ENCODE results near the gene OR56A5. TPM values are rescaled to one million over a fixed set of nuclear protein-coding genes. Genes with fewer than 3 reads are reported as not detected.

The OR56A5 gene
- total RNA-seq, 4 donors from 2014 or later = 0.84 TPM; not detected in 3

DNA sequence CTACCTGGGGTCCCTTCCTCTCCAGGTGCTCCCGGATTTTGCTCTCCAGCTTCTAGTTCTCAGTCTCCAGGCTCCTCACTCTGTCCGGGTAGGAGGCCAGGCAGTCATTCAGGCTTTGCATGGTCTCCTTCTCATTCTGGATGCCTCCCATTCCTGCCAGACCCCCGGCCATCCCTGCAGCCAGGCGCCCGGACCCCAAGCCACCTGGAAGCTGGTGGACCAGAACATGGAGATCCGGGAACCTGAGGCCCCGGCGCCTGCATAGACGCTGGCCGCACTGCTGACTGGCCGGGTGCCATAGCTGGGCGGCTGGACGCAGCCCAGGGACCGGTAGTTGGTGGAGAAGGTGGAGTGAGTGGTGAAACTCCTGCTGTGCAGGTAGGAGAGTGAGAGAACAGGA lies 26.5 kb upstream of the OR56A5 start:
- TF ChIP-seq, protein P1, sequence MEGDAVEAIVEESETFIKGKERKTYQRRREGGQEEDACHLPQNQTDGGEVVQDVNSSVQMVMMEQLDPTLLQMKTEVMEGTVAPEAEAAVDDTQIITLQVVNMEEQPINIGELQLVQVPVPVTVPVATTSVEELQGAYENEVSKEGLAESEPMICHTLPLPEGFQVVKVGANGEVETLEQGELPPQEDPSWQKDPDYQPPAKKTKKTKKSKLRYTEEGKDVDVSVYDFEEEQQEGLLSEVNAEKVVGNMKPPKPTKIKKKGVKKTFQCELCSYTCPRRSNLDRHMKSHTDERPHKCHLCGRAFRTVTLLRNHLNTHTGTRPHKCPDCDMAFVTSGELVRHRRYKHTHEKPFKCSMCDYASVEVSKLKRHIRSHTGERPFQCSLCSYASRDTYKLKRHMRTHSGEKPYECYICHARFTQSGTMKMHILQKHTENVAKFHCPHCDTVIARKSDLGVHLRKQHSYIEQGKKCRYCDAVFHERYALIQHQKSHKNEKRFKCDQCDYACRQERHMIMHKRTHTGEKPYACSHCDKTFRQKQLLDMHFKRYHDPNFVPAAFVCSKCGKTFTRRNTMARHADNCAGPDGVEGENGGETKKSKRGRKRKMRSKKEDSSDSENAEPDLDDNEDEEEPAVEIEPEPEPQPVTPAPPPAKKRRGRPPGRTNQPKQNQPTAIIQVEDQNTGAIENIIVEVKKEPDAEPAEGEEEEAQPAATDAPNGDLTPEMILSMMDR (IDR thresholded peaks at IDR 0.05) = no peak
- no peak for TF ChIP-seq POLR2A (IDR thresholded peaks at IDR 0.05)
- WGBS, 2 donors = 84 to 93% methylated on average over 12 to 14 of the region's 14 CpGs
- H3K4me3 ChIP-seq (ENCODE audit: low read depth, poor library complexity, severe bottlenecking) = no peak overlapping the region
- no peak for DNase-seq (ENCODE audit: low spot score in 2 of 2)
- intact Hi-C loops (cut with DNase I; ENCODE audit: low total_unique reads) = no loop called here

DNA sequence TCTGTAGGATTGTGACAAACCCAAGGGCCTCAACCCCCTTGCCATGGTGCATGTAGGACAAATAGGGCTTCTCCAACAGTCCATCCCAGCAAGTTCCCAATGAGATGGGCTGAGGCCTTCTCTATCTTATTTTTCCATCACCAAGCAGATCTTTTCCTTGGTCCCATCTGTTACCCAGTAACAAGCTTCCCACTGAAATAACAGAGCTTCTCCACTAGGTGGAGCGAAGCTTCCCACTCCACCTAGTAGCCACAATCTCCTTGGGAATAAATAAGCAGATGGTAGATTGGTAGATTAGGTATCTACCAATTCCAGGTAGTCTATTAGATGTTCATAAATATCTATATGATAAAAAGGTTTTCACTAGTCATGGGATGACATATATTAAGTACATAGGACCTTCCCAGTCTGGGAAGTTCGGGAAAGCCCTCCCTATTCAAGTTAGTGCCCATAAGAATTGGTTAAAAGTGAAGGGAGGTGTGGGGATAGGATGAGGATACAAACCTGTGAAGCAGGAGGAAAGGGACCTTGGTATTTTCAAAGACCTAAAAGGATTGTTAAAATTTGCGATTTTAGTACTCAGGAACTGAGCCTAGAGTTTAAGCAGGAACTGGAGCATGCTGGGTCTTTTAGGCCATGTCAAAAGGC lies 24.4 kb upstream of the OR56A5 start:
- intact Hi-C loops (cut with DNase I; ENCODE audit: low total_unique reads) = no loop called here
- no peak for DNase-seq (ENCODE audit: low spot score in 2 of 2)
- WGBS, 2 donors = 52 to 54% methylated on average over 3 of the region's 3 CpGs
- no peak overlapping the region for H3K4me3 ChIP-seq (ENCODE audit: low read depth, poor library complexity, severe bottlenecking)
- TF ChIP-seq POLR2A (IDR thresholded peaks at IDR 0.05) = no peak
- TF ChIP-seq, protein P1 (IDR thresholded peaks at IDR 0.05) = no peak

DNA sequence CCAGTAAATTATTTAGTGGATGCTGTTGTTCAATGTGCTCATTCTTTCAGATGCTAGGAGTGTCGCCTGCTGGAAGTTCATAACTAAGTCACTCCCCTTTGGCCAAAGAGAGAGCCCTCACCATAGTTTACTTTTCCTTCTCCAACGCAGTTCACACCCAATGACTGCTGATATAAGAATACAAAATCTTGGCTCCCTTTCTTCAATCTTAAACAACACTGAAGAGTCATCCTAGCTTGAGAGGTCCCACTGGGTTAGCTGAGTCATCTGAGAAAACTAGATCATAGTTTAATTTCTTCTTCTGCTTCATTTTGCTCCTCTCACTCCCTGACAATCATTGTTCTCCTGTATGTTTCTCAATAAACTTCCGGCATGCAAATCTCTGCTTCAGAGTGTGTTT lies 23.9 kb upstream of the OR56A5 start:
- intact Hi-C loops (cut with DNase I; ENCODE audit: low total_unique reads) = no loop called here
- WGBS, 2 donors = 64 to 65% methylated on average over 3 of the region's 3 CpGs
- no peak for TF ChIP-seq POLR2A (IDR thresholded peaks at IDR 0.05)
- TF ChIP-seq, protein P1 (IDR thresholded peaks at IDR 0.05) = no peak
- H3K4me3 ChIP-seq (ENCODE audit: low read depth, poor library complexity, severe bottlenecking) = no peak overlapping the region
- DNase-seq (ENCODE audit: low spot score in 2 of 2) = no peak

DNA sequence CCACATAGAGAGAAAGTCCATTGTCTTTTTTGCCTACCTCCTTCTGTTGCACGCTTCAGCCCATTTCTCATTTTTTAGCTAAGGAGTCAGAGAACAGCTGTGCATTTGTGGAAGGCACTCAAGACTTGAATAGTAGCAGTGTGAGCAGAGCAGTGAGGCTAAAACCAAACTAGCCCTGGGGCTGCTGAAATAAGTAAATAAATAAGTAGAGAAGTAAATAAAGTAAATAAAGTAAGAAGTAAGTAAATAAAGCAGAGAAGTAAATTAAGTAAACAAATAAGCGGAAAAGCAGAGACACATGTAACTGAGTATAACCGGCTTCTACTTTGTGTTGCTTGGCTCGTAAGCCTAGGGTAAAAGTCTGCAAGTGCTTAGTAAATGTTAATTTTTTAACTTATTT lies 20.9 kb upstream of the OR56A5 start:
- intact Hi-C loops (cut with DNase I; ENCODE audit: low total_unique reads) = no loop called here
- TF ChIP-seq, protein P1 (IDR thresholded peaks at IDR 0.05) = no peak
- no peak for TF ChIP-seq POLR2A (IDR thresholded peaks at IDR 0.05)
- 81 to 84% methylated on average over 4 of the region's 4 CpGs for WGBS, 2 donors
- DNase-seq (ENCODE audit: low spot score in 2 of 2) = no peak
- H3K4me3 ChIP-seq (ENCODE audit: low read depth, poor library complexity, severe bottlenecking) = no peak overlapping the region

DNA sequence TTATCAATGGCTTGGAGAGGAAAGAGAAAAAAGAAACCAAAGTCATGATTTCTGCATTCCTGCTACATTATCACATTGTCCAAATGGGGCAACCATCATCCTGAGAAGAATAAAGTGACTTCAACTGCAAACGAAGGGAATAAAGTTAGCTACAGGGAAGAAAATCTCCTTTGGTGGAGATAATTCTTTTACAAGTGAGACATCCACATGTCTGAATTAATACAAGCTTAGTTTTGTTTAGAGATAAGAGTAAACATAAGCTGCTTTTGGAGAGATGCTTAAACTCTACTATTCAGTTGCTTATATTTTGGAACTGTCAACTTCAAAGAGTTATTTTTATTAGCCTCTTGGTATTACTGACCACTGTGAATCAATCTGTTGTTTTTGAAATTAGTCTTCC lies 18.6 kb upstream of the OR56A5 start, which contains the start of gene OR52L1:
OR52L1 (minus strand) TSS at position 101 of the 400 bp plus-strand sequence; CDS start at position 46, 55 bp downstream.
- H3K4me3 ChIP-seq (ENCODE audit: low read depth, poor library complexity, severe bottlenecking) = no peak within 1 kb of the TSS
- TF ChIP-seq, protein P1 (IDR thresholded peaks at IDR 0.05) = no peak
- TF ChIP-seq POLR2A (IDR thresholded peaks at IDR 0.05) = no peak
- WGBS, 2 donors = 47 to 67% methylated on average over 1 of the region's 1 CpG
- DNase-seq (ENCODE audit: low spot score in 2 of 2) = no peak
- intact Hi-C loops (cut with DNase I; ENCODE audit: low total_unique reads) = no loop called here

DNA sequence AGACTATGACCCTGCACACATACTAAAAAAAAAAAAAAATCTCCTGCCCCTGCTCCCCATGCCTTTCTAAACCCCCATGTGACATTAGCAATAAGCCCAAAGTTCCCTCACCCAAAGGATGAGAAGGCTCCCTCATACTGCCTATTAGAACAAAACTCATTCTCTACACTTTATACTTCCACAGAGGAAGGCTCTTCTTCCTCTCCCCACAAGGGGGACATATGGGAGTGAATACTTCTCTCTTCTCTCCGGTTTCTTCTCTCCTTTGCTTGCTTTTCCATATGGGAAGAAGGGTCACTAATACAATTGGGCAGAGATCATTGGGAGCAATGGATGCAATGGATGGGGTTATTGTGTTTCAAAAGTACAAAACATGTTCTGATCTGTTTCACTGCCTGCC lies 15.1 kb upstream of the OR56A5 start:
- 55 to 58% methylated on average over 1 of the region's 1 CpG for whole genome bisulfite sequencing, 2 donors
- no peak for TF ChIP-seq POLR2A (IDR thresholded peaks at IDR 0.05)
- TF ChIP-seq, protein P1 (IDR thresholded peaks at IDR 0.05) = no peak
- intact Hi-C loops (cut with DNase I; ENCODE audit: low total_unique reads) = no loop called here
- H3K4me3 ChIP-seq (ENCODE audit: low read depth, poor library complexity, severe bottlenecking) = no peak overlapping the region
- DNase-seq (ENCODE audit: low spot score in 2 of 2) = no peak
